Measurements from ENCODE around the gene GRSF1. TPM values are rescaled to one million over a fixed set of nuclear protein-coding genes. Genes with fewer than 3 reads are reported as not detected.

The GRSF1 gene
- total and polyA plus RNA-seq, 12 donors: 35.6 to 149 (median 92.5) TPM

- WGBS, 4 donors: 95 to 98% (median 97%) methylated on average over 6 of the region's 6 CpGs
- intact Hi-C loops (cut with DNase I): no loop called here
These were observed 46.1 kb downstream of the GRSF1 start for GRCh38 chr4:70793626-70794025.

GRCh38 chr4:70788733-70789132 lies 51.0 kb downstream of the GRSF1 start:
- Histone ChIP-seq H3K36me3 (replicated peaks in 1 of 2) (peaks cover 0 to 83% of the 10 kb centered on the region in 2 donors), H3K4me3 (no peak overlapping the region), H3K27me3 (no peaks in the 10 kb centered on the region), H3K27ac (no peak overlapping the region), H3K9me3 (replicated peaks in 1 of 3) (no peaks in the 10 kb centered on the region), H3K4me1 (replicated peaks in 1 of 2) (peaks cover 0 to 4% of the 10 kb centered on the region in 2 donors)
- intact Hi-C loops (cut with DNase I): no loop called here
- 85 to 100% (median 94%) methylated on average over 1 of the region's 1 CpG for WGBS, 4 donors
- no peak for DNase-seq
- TF ChIP-seq CTCF (IDR thresholded peaks at IDR 0.05) (no peak), POLR2A (IDR thresholded peaks at IDR 0.05) (no peak)

More at GRCh38 chr4:70793626-70794025, 46.1 kb downstream of the GRSF1 start:
- no peak for DNase-seq
- no peak overlapping the region for H3K4me3 ChIP-seq
- H3K9me3 ChIP-seq (replicated peaks in 1 of 3): no peaks in the 10 kb centered on the region
- H3K36me3 ChIP-seq (replicated peaks in 1 of 2): peaks cover 0 to 85% of the 10 kb centered on the region in 2 donors
- H3K4me1 ChIP-seq (replicated peaks in 1 of 2): peaks cover 0 to 4% of the 10 kb centered on the region in 2 donors
- H3K27me3 ChIP-seq: no peaks in the 10 kb centered on the region
- no peak overlapping the region for H3K27ac ChIP-seq
- no peak for TF ChIP-seq POLR2A (IDR thresholded peaks at IDR 0.05)
- TF ChIP-seq CTCF (IDR thresholded peaks at IDR 0.05): no peak

GRCh38 chr4:70787496-70787895 lies 52.2 kb downstream of the GRSF1 start:
- Histone ChIP-seq H3K36me3 (replicated peaks in 1 of 2) (peaks cover 0 to 84% of the 10 kb centered on the region in 2 donors), H3K9me3 (replicated peaks in 1 of 3) (no peaks in the 10 kb centered on the region), H3K27me3 (no peaks in the 10 kb centered on the region), H3K27ac (no peak overlapping the region), H3K4me3 (no peak overlapping the region), H3K4me1 (replicated peaks in 1 of 2) (peaks cover 0 to 4% of the 10 kb centered on the region in 2 donors)
- TF ChIP-seq POLR2A (IDR thresholded peaks at IDR 0.05) (no peak), CTCF (IDR thresholded peaks at IDR 0.05) (no peak)
- intact Hi-C loops (cut with DNase I): no loop called here
- 96 to 98% (median 97%) methylated on average over 5 of the region's 5 CpGs for WGBS, 4 donors
- no peak for DNase-seq

- 92 to 97% (median 96%) methylated on average over 4 of the region's 4 CpGs for WGBS, 4 donors
- Histone ChIP-seq H3K9me3 (replicated peaks in 1 of 3) (no peaks in the 10 kb centered on the region), H3K4me1 (replicated peaks in 1 of 2) (peaks cover 12 to 17% of the 10 kb centered on the region in 2 donors), H3K36me3 (replicated peaks in 1 of 2) (peaks cover 0 to 80% of the 10 kb centered on the region in 2 donors), H3K4me3 (no peak overlapping the region), H3K27ac (no peak overlapping the region), H3K27me3 (no peaks in the 10 kb centered on the region)
- DNase-seq: no peak
- TF ChIP-seq CTCF (IDR thresholded peaks at IDR 0.05): no peak
- no peak for TF ChIP-seq POLR2A (IDR thresholded peaks at IDR 0.05)
- intact Hi-C loops (cut with DNase I): no loop called here
These were observed 56.6 kb downstream of the GRSF1 start for GRCh38 chr4:70783096-70783495.
